Lung (tissue), 12 donors: Measurements from ENCODE around the gene RETREG1. TPM values are rescaled to one million over a fixed set of nuclear protein-coding genes. Genes with fewer than 3 reads are reported as not detected.

Experiments
- ATAC-seq: fragments of 200-7000 bp; cut with Tn5 transposase; one replicate; pipeline ENCODE4 v1.9.1; 2020; ENCODE audit warnings: moderate number of reproducible peaks; ENCODE audit not compliant: insufficient read depth, low FRiP score
- DNase-seq, 3 donors: peaks; one replicate each; pipeline ENCODE4 v3.0.0-alpha.2; 2013 to 2017
- H3K27ac ChIP-seq, 2 donors: one replicate each; pipeline ENCODE4 v1.5.1; 2013; ENCODE audit warnings: mild to moderate bottlenecking in 2 of 2, moderate library complexity in 2 of 2, control low read depth in 1 of 2, inconsistent platforms in 1 of 2, low read depth in 1 of 2, low read length in 1 of 2
- H3K27me3 ChIP-seq, 3 donors: one replicate each; pipeline ENCODE4 v1.5.1; 2013; ENCODE audit warnings: low read length in 2 of 3; ENCODE audit not compliant: control insufficient read depth in 3 of 3, insufficient read depth in 3 of 3
- H3K36me3 ChIP-seq, 4 donors: one replicate each; pipeline ENCODE4 v1.5.1; 2013; ENCODE audit warnings: low read length in 4 of 4, mild to moderate bottlenecking in 1 of 4, moderate library complexity in 1 of 4; ENCODE audit not compliant: control insufficient read depth in 4 of 4, insufficient read depth in 4 of 4
- H3K4me1 ChIP-seq, 5 donors: one replicate each; pipeline ENCODE4 v1.5.1; 2013; ENCODE audit warnings: low read length in 5 of 5, mild to moderate bottlenecking in 2 of 5, moderate library complexity in 1 of 5; ENCODE audit not compliant: control insufficient read depth in 5 of 5, insufficient read depth in 5 of 5
- H3K4me3 ChIP-seq: one replicate; pipeline ENCODE4 v1.5.1; 2013; ENCODE audit warnings: mild to moderate bottlenecking, control low read depth, moderate library complexity
- H3K9ac ChIP-seq, 2 donors: one replicate each; pipeline ENCODE4 v1.5.1; 2013; ENCODE audit warnings: low read length in 2 of 2, control low read depth in 1 of 2; ENCODE audit not compliant: insufficient read depth in 1 of 2
- H3K9me3 ChIP-seq, 4 donors: one replicate each; pipeline ENCODE4 v1.5.1; 2013; ENCODE audit warnings: low read length in 3 of 4, mild to moderate bottlenecking in 1 of 4, moderate library complexity in 1 of 4; ENCODE audit not compliant: control insufficient read depth in 4 of 4, insufficient read depth in 3 of 4
- CTCF ChIP-seq: IDR thresholded peaks from 2 replicates; pipeline ENCODE4 v1.5.1; 2012; ENCODE audit warnings: mild to moderate bottlenecking; ENCODE audit errors: control extremely low read depth, extremely low read depth
- WGBS, 2 donors: extraction: QIAGEN DNeasy Blood & Tissue Kit; methylation state at CpG; one replicate each; pipeline ENCODE4 v1.1.7; 2013; 5-methylcytosine and 5-hydroxymethylcytosine counted together
- polyA plus RNA-seq, 2 donors: library from polyadenylated mRNA; stranded (reverse); fragments of 200-250 nt; gene quantifications; one replicate each; pipeline ENCODE4 v1.2.1, GENCODE V29; 2013
- total RNA-seq, 2 donors: library from RNA; depleted of rRNA in 1 of 2; stranded (reverse); fragments of >200 nt in 1 of 2; gene quantifications; one replicate each; pipeline ENCODE4 v1.2.1, GENCODE V29; 2014 to 2021
- donor health status: control.
- donor health status: control.
- donor health status: Bipolar disorder and iron deficiency.
- donor health status: healthy.
- donor health status: DM: yes; HTN: yes; CAD: no.

RETREG1 gene
- total and polyA plus RNA-seq, 4 donors, result 6.8 to 19.5 (median 9.6) TPM

GRCh38 chr5:16454686-16455085, 162.1 kb downstream of the RETREG1 start:
- H3K27me3 ChIP-seq, result no peaks in the 10 kb centered on the region
- 89 to 92% methylated on average over 4 of the region's 4 CpGs for WGBS, 2 donors
- H3K4me1 ChIP-seq, result peaks cover 0 to 17% (median 0%) of the 10 kb centered on the region in 5 donors
- DNase-seq, result no peak
- no peak overlapping the region for H3K9ac ChIP-seq
- no peaks in the 10 kb centered on the region for H3K9me3 ChIP-seq
- ATAC-seq, result no peak
- no peak overlapping the region for H3K4me3 ChIP-seq
- peaks cover 22 to 44% (median 42%) of the 10 kb centered on the region in 4 donors for H3K36me3 ChIP-seq
- H3K27ac ChIP-seq, result peak overlapping the region in 1 of 2 donors; percentile 17
- TF ChIP-seq CTCF, result no peak

- H3K36me3 ChIP-seq, result peaks cover 28 to 52% (median 49%) of the 10 kb centered on the region in 4 donors
Observed at GRCh38 chr5:16453609-16454008, 163.2 kb downstream of the RETREG1 start.

GRCh38 chr5:16450163-16450562, 166.6 kb downstream of the RETREG1 start:
- Histone ChIP-seq H3K9ac (no peak overlapping the region), H3K36me3 (peaks cover 30 to 53% (median 34%) of the 10 kb centered on the region in 4 donors), H3K4me3 (no peak overlapping the region), H3K4me1 (peaks cover 0 to 3% (median 0%) of the 10 kb centered on the region in 5 donors), H3K27ac (no peak overlapping the region), H3K9me3 (no peaks in the 10 kb centered on the region), H3K27me3 (no peaks in the 10 kb centered on the region)
- TF ChIP-seq CTCF, result no peak
- DNase-seq, result no peak
- no peak for ATAC-seq
- 94 to 95% methylated on average over 2 of the region's 2 CpGs for WGBS, 2 donors

More at GRCh38 chr5:16453609-16454008, 163.2 kb downstream of the RETREG1 start:
- Histone ChIP-seq H3K4me1 (peaks cover 0 to 17% (median 0%) of the 10 kb centered on the region in 5 donors), H3K9me3 (no peaks in the 10 kb centered on the region), H3K27me3 (no peaks in the 10 kb centered on the region), H3K4me3 (no peak overlapping the region), H3K27ac (no peak overlapping the region), H3K9ac (no peak overlapping the region)
- ATAC-seq, result no peak
- TF ChIP-seq CTCF, result no peak
- DNase-seq, result peak in 1 of 3 donors; percentile 20

GRCh38 chr5:16446993-16447392, 169.8 kb downstream of the RETREG1 start:
- Histone ChIP-seq H3K36me3 (peaks cover 20 to 42% (median 27%) of the 10 kb centered on the region in 4 donors), H3K27me3 (no peaks in the 10 kb centered on the region), H3K4me3 (no peak overlapping the region), H3K27ac (no peak overlapping the region), H3K9ac (no peak overlapping the region), H3K9me3 (no peaks in the 10 kb centered on the region), H3K4me1 (no peaks in the 10 kb centered on the region)
- 88 to 90% methylated on average over 5 of the region's 5 CpGs for WGBS, 2 donors
- no peak for ATAC-seq
- no peak for DNase-seq
- no peak for TF ChIP-seq CTCF
